IPS-NIHi7 (cell line): ENCODE data around the gene MITF.

Experiments used
- DNase-seq: peaks from one replicate; pipeline ENCODE4 v3.0.0; 2012; ENCODE audit warnings: mixed read lengths; ENCODE audit errors: extremely low spot score

Gene MITF, protein sequence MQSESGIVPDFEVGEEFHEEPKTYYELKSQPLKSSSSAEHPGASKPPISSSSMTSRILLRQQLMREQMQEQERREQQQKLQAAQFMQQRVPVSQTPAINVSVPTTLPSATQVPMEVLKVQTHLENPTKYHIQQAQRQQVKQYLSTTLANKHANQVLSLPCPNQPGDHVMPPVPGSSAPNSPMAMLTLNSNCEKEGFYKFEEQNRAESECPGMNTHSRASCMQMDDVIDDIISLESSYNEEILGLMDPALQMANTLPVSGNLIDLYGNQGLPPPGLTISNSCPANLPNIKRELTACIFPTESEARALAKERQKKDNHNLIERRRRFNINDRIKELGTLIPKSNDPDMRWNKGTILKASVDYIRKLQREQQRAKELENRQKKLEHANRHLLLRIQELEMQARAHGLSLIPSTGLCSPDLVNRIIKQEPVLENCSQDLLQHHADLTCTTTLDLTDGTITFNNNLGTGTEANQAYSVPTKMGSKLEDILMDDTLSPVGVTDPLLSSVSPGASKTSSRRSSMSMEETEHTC

DNA sequence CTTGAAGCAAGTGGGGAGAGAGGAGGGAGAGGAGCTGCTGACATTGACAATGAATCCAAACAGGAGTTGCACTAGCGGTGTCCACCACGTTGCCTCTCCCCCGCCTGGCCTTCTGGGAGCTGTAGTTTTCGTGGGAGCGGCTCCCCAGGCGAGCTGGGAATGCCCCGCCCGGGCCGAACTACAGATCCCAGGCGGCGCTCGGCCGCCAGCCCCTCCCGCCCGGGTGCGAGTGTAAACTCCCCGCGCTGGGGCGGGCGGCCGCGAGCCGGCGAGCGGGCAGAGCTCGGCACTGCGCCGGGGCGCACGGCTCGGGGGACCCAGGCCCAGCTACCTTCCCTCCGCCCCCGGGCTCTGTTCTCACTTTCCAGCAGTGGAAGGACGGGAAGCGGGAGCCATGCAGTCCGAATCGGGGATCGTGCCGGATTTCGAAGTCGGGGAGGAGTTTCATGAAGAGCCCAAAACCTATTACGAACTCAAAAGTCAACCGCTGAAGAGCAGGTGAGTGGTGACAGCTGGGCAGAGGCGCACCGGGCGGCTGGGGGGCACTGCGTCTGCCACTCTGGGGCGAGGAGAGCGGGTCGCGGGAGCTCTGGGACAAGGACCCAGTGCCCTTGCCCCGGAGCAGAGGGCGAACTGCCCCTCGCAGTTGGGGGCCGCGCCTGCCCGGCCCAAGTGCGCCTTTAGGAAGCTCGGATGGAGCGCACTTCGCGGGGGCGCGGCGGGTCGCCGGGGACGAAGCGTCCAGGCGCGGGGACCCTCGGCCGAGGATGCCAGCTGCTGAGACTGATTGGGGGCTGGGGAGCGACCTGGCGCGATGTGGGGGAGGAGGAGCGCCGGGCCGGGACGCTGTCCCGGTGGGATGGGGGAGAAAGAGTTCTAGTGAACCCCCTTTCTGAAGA, at the start of gene MITF:
Gene MITF, plus strand, starts transcription at position 261 of the 899 bp plus-strand sequence. Its CDS starts 134 bp downstream, at position 395.
- peak; percentile 95 for DNase-seq

DNA sequence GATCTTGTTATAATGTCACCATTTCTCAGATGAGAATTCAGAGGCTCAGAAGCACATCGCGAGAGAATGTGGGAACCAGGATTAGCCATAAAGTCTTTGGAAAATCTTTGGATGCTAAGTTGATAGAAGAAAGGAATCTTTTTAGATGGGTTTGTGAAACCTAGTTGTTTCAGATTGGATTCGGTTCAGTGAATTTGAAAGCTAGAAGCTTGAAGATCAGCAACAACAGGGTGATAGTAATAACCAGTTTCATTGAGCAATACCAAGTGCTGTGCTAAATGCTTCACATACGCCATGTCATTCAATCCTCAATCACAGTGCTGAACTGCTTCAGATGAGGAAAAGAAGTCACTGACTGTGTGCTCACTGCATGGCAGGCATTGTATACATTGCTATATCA, 47.4 kb upstream of the MITF start:
- DNase-seq = no peak

DNA sequence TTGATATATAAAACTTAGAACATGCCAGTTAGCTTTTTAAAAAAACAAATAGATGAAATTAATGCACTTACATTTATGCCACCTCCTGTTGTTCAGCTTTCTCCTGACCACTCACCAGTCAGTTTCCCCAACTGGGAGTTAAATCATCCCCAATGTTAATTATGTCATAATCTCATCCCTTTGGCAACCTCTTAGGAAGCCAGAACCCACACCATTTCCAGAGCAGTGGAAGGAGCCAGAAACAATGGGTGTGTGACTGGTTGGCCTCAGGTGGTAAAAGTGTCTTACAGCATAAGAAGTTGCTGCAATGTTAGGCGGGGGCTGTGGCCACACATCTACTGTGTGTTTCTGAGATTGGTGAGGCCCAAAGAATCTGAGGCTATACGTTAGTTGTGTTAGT, 46.5 kb upstream of the MITF start:
- no peak for DNase-seq

DNA sequence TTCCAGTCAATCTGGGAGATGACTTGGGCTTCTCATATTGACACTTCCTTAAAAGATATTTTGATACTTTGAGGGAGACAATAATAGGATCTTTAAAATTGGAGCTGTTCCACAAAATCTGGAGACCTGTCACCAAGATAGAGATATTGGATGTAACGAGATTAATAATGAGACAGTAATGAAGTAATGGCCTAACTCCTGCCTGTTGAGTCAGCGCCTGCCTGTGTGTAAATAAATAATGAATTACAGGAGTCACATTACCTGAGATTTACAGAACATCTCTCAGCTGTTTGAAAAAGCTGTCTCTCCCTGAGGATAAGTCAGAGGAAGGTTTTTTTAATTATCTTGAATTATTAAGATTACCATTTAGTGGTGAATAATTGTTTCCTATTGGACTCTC, 43.8 kb upstream of the MITF start:
- no peak for DNase-seq

DNA sequence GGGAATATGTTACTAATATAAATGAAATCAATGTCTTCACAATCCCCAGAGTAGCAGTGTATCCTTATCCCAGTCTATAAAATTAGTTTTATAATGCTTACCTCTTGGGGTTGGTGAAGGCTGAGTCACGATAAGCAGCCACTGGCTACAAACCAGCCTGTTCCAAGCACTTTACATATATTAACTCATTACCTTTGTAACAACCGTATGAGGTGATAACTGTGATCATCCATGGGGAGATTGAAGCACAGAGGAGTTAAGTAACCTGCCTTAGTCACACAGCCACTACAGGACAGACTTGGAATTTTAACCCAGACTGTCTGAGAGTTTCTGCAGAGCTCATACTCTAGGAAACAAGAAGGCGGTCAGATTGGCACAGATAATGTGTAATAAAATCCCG, 43.3 kb upstream of the MITF start:
- DNase-seq = no peak

DNA sequence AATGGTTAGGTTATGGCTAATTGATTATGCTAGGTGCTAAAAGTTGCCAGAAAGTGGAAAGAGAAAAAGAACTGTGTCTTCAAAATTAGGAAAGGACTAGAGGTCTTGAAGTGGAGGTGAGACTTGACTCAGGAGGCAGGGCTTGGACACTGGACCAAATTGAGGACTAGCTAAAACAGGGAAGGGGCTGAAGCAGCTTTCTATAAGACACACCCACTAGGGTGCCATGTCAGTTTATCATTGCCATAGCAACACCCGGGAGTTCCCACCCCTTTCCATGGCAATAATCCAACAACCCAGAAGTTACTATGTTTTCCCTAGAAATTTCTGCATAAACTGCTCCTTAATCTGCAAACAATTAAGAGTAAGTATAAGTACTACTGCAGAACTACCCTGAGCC, 42.9 kb upstream of the MITF start:
- DNase-seq = no peak

DNA sequence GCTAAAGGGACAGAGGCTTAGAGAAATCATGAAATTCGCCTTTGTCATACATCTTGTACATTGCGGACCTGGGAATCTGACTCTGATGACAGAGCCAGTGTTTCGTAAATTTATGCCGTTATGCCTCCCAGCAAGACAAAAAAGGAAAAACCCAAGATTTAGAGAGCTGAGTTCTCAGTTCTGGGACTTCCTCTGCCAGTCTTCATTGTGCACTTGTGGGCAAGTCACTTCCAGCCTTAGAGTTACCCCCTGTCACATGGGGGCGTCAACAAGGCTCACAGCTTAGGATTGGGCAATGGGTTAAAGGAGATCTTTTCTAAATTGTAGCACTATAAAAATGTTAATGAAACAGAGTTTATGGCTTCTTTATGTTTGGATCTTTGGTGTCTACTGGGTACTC, 41.9 kb upstream of the MITF start:
- DNase-seq = no peak

DNA sequence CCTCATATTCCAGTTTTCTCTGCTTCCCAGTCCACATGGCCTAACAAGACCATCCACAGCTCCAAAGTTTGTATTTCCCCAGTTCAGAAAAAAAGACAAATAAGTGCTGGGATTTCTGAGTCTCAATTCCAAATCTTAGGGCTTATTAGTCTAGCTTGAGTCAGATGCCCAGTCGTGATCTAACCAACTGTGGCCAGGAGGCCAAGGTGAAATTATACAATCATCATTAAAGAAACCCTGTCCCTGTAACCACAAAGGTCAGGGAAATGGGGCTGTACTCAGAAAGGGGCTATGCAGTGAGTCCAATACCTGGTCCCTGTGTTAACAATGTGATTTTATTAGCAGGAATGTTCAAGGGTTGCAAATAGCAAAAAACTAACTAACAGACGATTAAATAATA, 40.5 kb upstream of the MITF start:
- DNase-seq = no peak

DNA sequence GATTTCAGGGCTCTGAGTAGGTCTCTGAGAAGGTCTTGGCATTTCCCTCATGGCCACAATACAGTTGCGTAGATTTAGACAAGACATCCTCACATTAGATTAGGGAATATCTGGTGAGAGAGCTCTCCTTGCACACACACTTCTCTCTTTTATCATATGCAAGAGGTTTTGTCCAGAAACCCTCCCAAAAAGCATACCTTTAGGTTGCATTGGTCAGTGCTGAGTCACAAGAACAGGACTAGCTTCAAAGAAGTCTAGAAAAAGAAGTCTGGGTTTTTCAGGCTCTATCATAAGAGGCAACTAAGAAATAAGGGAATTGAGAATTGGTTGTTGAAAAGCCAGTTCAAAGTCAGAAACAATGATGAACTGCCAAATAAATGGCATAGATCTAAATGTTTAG, 40.1 kb upstream of the MITF start:
- no peak for DNase-seq

DNA sequence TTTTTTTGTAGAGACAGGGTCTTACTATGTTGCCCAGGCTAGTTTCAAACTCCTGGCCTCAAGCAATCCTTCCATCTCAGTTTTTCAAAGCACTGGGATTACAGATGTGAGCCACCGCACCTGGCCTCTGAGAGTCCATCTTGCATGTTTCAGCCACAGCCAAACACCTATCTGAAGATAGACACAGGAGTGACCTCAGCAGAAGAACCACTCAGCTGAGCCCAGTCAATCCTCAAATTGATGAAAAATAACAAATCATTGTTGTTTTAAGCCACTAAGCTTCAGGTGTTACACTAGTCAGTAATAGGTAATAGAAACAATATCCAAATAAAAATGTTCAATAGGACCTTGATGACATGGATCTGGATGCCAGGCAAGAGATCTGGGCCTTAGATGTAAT, 38.3 kb upstream of the MITF start:
- no peak for DNase-seq

DNA sequence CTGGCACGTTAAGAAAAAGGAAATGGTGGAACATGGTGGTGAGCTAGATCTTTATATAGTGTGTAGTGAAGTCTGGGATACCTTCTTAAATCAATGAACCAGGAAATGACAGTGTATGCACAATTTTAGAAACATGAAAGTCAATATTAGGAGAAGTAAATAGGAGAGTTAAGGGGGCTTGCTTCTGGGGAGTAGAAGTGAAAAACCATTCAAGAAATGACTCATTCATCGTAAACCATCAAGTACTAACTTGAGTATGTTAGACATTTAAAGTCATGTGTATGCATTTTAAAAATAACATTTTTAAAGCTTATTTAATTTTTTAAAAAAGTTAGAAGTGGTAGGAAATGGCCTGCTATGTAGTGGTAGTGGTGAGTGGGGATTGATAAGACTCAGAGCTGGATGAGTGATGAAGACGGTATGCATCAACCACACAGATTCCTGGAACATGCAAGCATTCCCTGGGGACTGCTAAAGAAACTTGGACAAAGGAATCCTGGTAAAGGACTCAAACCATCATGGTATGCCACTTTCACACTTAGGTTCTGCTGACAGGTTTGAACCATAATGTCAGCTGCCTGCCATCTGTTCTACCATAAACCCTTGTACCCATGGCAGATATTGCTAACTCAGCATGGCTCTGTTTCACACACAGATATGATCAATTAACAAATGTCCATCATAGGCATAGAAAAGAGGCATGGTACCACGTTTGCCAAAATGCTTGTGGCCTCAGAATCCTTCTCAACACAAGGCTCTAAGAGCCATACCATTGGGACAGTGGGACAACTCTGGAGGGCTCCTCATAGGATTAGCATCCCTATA, 28.9 kb upstream of the MITF start:
- no peak for DNase-seq

DNA sequence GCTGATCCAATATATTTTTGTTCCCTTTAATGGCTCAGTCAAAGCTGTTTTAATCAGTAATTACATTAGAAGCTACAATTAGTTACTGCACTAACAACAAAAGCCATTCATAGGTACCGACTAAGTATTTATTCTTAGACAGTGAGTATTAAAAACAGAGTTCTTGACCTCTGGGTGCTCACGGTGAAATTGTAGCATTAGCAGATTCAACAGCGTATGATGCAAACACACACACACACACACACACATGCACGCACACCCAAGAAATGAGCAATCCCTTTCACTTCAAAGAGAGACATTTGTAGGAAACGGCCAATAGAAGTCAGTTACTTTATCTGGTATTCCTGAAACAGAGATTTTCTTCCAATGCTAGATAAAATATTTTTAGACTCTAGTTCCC, 27.0 kb upstream of the MITF start:
- DNase-seq = no peak

DNA sequence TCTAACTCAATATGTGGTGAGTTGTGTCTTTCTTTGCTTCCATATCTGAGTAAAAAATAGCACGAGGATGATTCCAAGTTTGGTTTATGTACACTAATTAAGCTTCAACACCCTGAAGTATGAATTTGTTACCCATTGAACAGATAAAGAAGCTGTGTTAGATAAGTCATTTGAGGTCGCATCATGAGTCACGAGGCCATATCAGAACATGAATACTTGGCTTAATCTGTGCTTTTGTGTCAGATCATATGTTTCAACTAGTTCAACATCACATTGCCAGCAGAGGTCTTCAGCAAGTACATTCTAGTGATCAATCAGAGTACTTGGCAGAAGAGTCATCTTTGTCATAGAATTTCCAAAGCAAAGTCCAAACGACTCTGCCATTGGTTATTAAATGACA, 26.3 kb upstream of the MITF start:
- no peak for DNase-seq

DNA sequence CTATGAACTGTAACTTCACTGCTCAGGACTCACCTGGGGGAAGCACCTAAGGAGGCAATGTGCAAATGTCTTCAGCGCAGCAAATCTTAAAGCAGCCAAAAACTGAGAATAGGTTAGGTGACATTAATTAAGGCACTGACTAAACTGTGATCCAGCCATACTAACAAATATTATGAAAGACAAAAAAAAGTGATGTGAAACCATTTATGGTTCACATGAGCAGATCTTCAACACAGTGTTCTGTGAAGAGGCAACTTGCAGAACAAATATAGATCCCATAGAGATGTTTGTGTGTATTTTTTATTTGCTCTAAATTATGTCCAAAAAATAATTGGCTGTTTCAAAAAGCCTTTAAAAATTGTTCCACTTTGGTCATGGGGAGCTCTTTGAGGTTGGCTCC, 24.1 kb upstream of the MITF start:
- DNase-seq = no peak

DNA sequence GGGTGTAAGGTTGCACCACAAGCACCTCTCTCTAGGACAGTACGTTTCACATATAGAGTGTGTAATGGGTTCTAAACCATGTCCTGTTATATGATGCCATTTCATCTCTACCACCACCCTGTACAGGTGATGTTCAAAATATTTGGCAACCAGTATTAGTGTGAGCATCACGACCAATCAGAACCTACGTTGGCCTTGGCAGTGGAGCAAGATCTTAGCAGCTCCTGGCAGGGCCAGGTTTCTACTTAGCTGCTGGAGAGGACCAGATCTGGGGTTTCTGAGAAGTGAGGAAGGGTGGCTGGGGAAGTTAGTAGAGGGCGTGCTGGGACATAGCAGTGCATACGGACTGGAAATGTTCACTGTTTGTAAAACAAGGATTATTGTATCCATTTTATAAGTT, 23.1 kb upstream of the MITF start:
- no peak for DNase-seq

DNA sequence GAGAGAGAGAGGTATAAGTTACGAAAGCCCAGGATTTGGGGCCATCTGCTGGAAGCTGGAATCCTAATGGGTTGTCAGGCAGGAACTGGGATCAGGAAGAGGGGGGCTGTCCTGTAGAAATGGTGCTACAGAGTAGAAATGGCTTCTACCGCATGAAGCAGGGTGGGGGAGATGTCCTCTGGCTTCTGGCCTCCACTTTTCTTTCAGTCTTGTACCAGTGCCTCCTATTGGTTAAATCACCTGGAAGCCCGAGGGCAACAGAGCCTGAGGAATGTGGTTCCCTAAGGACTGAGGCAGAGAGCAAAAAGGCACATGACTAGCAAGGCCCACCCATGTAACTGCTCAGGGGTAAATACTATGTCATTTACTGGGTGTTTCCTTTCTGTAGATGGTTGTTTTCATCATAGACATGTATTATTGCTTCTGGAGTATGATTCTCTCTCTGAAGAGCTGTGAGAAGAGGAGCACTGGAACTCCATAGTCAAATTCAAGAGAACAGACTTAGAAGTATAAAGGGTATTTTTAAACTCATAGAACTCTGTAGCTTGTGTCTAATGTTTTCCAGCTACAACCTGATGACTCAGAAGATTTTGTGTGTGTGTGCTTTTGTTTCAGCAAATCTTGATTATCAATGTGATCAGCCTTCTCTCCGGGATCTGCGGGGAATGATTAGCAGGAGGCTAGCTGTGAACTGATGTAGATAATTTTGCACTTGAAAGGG, 20.2 kb upstream of the MITF start:
- peak; percentile 28 for DNase-seq

DNA sequence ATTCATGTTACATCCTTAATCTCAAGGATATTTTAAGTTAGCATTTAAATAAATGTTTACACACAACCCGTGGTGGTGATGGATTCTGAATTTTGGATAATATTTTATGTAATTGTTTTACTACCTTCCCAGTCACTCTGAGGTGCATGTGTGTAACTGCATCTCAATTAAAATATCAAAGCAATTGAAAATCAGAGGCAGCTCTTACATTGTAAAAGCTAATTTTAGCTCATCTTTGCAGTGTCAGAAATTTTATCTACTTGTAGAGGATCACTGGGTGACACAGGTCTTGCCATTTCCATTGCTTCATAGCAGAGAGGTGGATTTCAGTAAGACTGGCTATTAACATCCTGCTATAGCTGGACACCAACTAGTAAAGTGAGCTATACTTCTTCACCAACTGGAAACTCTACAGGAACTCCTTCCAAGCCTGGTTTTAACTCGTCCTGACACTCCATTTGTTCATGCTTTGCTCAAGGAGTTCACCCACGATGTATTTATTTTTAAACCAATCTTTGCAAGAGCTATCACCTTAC, 19.6 kb upstream of the MITF start:
- DNase-seq = no peak

DNA sequence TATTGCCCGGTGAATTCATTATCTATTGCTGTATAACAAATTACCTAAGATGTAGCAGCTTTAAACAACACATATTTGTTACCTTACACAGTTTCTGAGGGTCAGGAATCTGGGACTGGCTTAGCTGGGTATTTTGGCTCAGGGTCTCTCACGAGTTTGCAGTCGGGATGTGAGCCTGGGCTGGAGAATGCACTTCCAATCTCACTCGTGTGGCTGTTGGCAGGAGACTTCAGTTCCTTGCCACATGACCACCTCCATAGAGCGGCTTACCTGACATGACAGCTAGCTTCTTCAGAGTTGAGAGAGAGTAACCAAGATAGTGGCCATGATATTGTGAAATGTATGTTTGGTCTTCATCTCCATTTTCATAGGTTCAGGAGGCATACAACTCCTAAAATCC, 18.4 kb upstream of the MITF start:
- no peak for DNase-seq

DNA sequence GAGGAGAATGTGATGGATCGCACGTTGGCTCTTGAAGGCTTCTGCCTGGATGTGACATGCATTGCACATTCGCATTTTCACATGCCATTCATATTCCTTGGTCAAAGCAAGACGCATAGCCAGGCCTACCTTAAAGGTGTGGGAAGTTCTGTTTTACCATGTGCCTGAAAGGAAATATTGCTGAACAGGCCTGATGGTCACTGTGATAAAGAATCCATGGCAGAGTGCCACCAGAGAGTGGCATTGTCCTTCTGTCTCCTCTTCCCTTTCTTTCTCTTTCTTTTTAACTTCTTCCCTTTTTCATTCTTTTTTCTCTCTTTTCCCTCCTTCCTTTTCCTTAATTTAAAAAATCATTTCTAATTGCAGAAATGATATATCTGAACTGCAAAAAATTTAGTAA, 15.9 kb upstream of the MITF start:
- no peak for DNase-seq

DNA sequence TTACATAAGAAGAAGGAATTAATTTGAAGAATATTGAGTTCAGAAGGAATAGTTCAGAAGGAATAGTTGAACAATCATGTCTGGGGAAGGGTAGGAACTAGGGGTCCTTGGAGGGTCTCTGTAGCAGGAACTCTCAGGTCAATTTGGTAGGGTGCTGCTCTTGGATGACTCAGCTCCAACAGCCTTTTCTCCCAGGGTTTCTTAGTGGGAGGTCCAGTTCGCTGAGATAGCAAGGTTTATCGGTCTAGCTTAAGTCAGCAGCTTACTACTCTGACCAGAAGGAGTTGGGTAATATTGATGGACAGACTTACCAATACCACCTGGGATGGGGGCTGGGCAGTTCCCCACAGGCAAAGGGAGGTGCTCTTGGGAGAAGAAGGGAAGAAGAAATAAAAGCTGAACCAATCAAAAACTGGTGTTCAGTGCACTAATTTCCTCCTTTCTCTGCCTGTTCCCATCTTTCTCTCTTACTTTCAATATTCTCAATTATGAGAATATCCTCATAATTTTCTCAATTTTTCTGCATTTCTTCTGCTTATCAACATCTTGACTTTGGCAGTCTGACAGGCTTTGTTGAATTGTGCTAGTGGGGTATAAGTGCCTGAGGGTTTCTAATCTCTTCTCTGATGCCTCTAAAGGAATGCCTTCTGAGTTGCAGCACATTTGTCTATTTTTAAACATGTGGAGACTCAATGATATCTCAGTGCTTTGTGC, 14.4 kb upstream of the MITF start:
- DNase-seq = no peak
